ENCODE results near the gene MIEN1. TPM values are rescaled to one million over a fixed set of nuclear protein-coding genes. Genes with fewer than 3 reads are reported as not detected.
A peak's percentile ranks its signal among the peaks of the same experiment; 100 is the strongest.

Gene MIEN1
- total and polyA plus RNA-seq, 5 experiments from 2014 or later, result 28.9 to 81.6 (median 75.6) TPM

GRCh38 chr17:39687546-39688474, 42.5 kb downstream of the MIEN1 start, which contains the start of gene PGAP3:
TSS of gene PGAP3 (minus strand) at chr17:39688057. CDS start at chr17:39688014, 43 bp downstream.
- DNase-seq, result peak; percentile 73 to 92 (median 80)
- POLR2A ChIA-PET, result interaction anchor here (0.6 to 3.2 kb wide), 22 partner anchors 8 to 450 kb away, joined by 3 to 22 read pairs (median 5); partner anchors contain the start of genes ERBB2, LRRC3C, MIEN1 and ORMDL3
- Mint-ChIP-seq H3K4me3 (peak within 1 kb of the TSS; percentile 97 to 99 (median 98)), H3K4me1 (peaks cover 23 to 35% (median 30%) of the 10 kb centered on the region in 4 donors), H3K9me3 (peaks cover 0 to 10% (median 0%) of the 10 kb centered on the region in 9 donors), H3K27ac (peak within 1 kb of the TSS; percentile 97 to 99 (median 98)), H3K36me3 (peaks cover 0 to 24% (median 16%) of the 10 kb centered on the region in 3 donors), H3K27me3 (no peaks in the 10 kb centered on the region)
- peak; percentile 89 to 93 for ATAC-seq

- peaks cover 0 to 10% (median 0%) of the 10 kb centered on the region in 9 donors for H3K9me3 Mint-ChIP-seq
- peak overlapping the region; percentile 97 to 99 (median 98) for H3K4me3 Mint-ChIP-seq
- POLR2A ChIA-PET, result interaction anchor here (1.4 to 2.6 kb wide), 7 partner anchors 10 to 239 kb away, joined by 4 to 22 read pairs (median 9); partner anchors contain the start of genes ERBB2, LRRC3C, MIEN1 and ORMDL3
- ATAC-seq (no peak), DNase-seq (no peak)
- H3K27ac Mint-ChIP-seq, result peak overlapping the region in 9 of 10 donors; percentile 97 to 99 (median 98)
- peaks cover 0 to 27% (median 16%) of the 10 kb centered on the region in 3 donors for H3K36me3 Mint-ChIP-seq
- H3K4me1 Mint-ChIP-seq, result peaks cover 23 to 39% (median 30%) of the 10 kb centered on the region in 4 donors
- H3K27me3 Mint-ChIP-seq, result no peaks in the 10 kb centered on the region
These were observed 43.2 kb downstream of the MIEN1 start for GRCh38 chr17:39687101-39687545.

- POLR2A ChIA-PET, result no interaction called here
- DNase-seq, result peak in 1 of 10 donors; percentile 40
- Mint-ChIP-seq H3K4me3 (no peak overlapping the region), H3K27ac (peak overlapping the region in 1 of 10 donors; percentile 66), H3K4me1 (peaks cover 37 to 56% (median 45%) of the 10 kb centered on the region in 4 donors), H3K36me3 (peaks cover 0 to 27% (median 18%) of the 10 kb centered on the region in 3 donors), H3K27me3 (no peaks in the 10 kb centered on the region), H3K9me3 (peaks cover 0 to 10% (median 0%) of the 10 kb centered on the region in 9 donors)
- ATAC-seq, result no peak
These were observed 45.8 kb downstream of the MIEN1 start for GRCh38 chr17:39684369-39685192.

DNA sequence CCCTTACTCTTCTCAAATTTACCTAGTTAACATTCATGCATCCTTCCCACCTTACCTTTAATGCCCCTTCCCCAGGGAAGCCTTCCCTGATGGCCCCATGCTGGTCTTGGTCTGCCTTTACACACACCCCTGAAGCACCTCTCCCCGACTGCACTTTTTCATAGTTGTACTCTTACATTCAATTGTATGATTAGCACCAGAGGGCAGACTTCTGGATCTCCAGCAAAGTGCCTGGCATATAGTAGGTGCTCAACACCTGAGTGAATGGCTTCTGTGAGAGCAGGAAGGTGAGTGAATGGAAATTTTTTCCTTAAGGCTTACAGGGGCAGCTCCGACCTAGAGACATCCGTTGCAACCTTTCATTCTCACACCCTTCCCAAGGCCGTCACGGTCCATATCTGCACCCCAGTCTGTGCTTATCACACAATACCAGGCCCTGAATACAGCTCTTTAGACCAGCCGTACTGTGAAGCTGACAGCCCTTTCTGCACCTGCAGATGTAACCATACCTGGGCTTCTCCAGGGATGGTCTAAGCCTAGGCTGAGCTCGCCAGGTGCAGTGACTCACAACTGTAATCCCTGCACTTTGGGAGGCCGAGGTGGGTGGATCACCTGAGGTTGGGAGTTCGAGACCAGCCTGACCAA, 46.9 kb downstream of the MIEN1 start:
- H3K4me1 Mint-ChIP-seq, result peaks cover 41 to 59% (median 50%) of the 10 kb centered on the region in 4 donors
- POLR2A ChIA-PET, result interaction anchor here (0.7 to 1.4 kb wide), 2 partner anchors 71 to 351 kb away, joined by 3 to 4 read pairs; no protein-coding TSS in a partner anchor
- H3K27me3 Mint-ChIP-seq, result no peaks in the 10 kb centered on the region
- H3K36me3 Mint-ChIP-seq, result peaks cover 0 to 27% (median 18%) of the 10 kb centered on the region in 3 donors
- ATAC-seq (no peak), DNase-seq (peak in 1 of 10 donors; percentile 35)
- peak overlapping the region in 4 of 10 donors; percentile 8 to 69 (median 41) for H3K27ac Mint-ChIP-seq
- H3K4me3 Mint-ChIP-seq, result no peak overlapping the region
- H3K9me3 Mint-ChIP-seq, result peaks cover 0 to 3% (median 0%) of the 10 kb centered on the region in 9 donors

DNA sequence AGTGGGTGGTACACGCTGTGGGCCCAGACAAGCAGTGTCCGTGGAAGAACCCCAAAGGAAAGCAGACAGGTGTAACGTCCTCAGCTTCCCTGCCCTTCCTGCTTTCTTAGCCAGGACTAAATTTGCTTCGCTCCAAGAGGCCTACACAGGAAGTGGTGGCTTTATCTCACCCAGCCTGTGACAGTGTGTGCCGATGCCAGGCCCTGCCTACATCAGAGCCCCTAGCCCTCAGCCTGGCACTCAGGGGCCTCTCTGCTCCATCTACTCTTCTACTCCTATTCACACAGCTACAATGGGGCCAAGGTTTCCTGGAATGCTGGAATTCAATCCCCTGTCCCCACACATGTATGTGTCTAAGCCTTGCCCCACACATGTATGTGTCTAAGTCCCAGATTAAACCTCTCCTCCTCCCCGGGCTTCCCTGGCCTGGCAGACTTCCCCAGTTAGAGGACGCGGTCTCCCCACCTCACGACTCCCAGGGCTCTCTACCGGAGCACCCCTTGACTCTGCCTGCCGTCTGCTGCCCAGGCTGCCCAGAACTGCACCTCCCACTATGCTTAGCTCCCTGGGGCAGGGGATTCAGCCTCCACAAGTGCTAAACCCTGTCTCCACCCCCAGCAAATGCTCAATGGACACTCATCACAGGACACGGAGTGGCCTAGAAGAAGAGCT, 50.7 kb downstream of the MIEN1 start:
- H3K9me3 Mint-ChIP-seq, result no peaks in the 10 kb centered on the region
- POLR2A ChIA-PET, result interaction anchor here (0.7 to 2.5 kb wide), 14 partner anchors 9 to 90 kb away, joined by 3 to 22 read pairs (median 4); partner anchors contain the start of genes MIEN1, PGAP3, PNMT and PPP1R1B
- peaks cover 38 to 70% (median 63%) of the 10 kb centered on the region in 4 donors for H3K4me1 Mint-ChIP-seq
- no peaks in the 10 kb centered on the region for H3K27me3 Mint-ChIP-seq
- H3K36me3 Mint-ChIP-seq, result peaks cover 0 to 17% (median 13%) of the 10 kb centered on the region in 3 donors
- peak overlapping the region; percentile 93 to 99 (median 96) for H3K27ac Mint-ChIP-seq
- peak; percentile 82 to 85 for ATAC-seq
- DNase-seq, result peak in 9 of 10 donors; percentile 16 to 70 (median 49)
- H3K4me3 Mint-ChIP-seq, result peak overlapping the region; percentile 22 to 88 (median 69)

Small RNAs within 50 kb of the gene (microRNA-seq; reads per million reads assigned to microRNA genes)
- gene MIR4728 (ENCODE audit: borderline microRNAs expressed), result not detected

Other genes starting within 250 kb of the MIEN1 start
- gene NEUROD2, start 122.6 kb downstream of the MIEN1 start, total RNA-seq, result not detected
- gene NEUROD2, start 122.6 kb downstream of the MIEN1 start, polyA plus RNA-seq, result not detected
- gene PPP1R1B, start 103.6 kb downstream of the MIEN1 start, total RNA-seq, result not detected
- not detected for gene PPP1R1B, start 103.6 kb downstream of the MIEN1 start, polyA plus RNA-seq
- gene STARD3, start 93.4 kb downstream of the MIEN1 start, total RNA-seq, result 100 to 1,000 TPM; 154 to 167 TPM
- gene STARD3, start 93.4 kb downstream of the MIEN1 start, polyA plus RNA-seq, result 10 to 100 TPM; 37.4 to 51.6 (median 43.0) TPM
- 10 to 100 TPM in 1 of 2 experiments, 1 to 10 TPM in 1; 8.5 to 10.3 TPM for gene TCAP, start 65.2 kb downstream of the MIEN1 start, total RNA-seq
- gene TCAP, start 65.2 kb downstream of the MIEN1 start, polyA plus RNA-seq, result under 1 TPM in 1 of 3 donors, not detected in 2; 0.11 TPM
- 1 to 10 TPM in 1 of 2 experiments, under 1 TPM in 1; 0.91 to 1.2 TPM for gene PNMT, start 62.1 kb downstream of the MIEN1 start, total RNA-seq
- under 1 TPM in 2 of 3 donors, not detected in 1; 0.43 to 0.64 TPM for gene PNMT, start 62.1 kb downstream of the MIEN1 start, polyA plus RNA-seq
- 10 to 100 TPM; 30.1 to 33.5 TPM for gene PGAP3, start 42.5 kb downstream of the MIEN1 start, total RNA-seq
- gene PGAP3, start 42.5 kb downstream of the MIEN1 start, polyA plus RNA-seq, result 10 to 100 TPM; 14.2 to 17.7 (median 15.5) TPM
- gene ERBB2, start 30.5 kb downstream of the MIEN1 start, total RNA-seq, result 1 to 10 TPM; 5.6 to 8.7 TPM
- 1 to 10 TPM in 2 of 3 donors, under 1 TPM in 1; 0.85 to 2.4 (median 1.5) TPM for gene ERBB2, start 30.5 kb downstream of the MIEN1 start, polyA plus RNA-seq
- not detected for gene GRB7, start 7.4 kb upstream of the MIEN1 start, total RNA-seq
- not detected for gene GRB7, start 7.4 kb upstream of the MIEN1 start, polyA plus RNA-seq
- 100 to 1,000 TPM; 111 to 118 TPM for gene IKZF3, start 133.8 kb upstream of the MIEN1 start, total RNA-seq
- 10 to 100 TPM; 18.8 to 59.2 (median 21.5) TPM for gene IKZF3, start 133.8 kb upstream of the MIEN1 start, polyA plus RNA-seq
- gene ZPBP2, start 137.7 kb upstream of the MIEN1 start, total RNA-seq, result under 1 TPM; 0.38 to 0.49 TPM
- gene ZPBP2, start 137.7 kb upstream of the MIEN1 start, polyA plus RNA-seq, result not detected
- 10 to 100 TPM; 82.2 to 83.3 TPM for gene GSDMB, start 188.1 kb upstream of the MIEN1 start, total RNA-seq
- gene GSDMB, start 188.1 kb upstream of the MIEN1 start, polyA plus RNA-seq, result 1 to 10 TPM in 1 of 3 donors, under 1 TPM in 2; 0.55 to 1.2 (median 0.58) TPM
- gene ORMDL3, start 197.1 kb upstream of the MIEN1 start, total RNA-seq, result 100 to 1,000 TPM; 178 to 192 TPM
- gene ORMDL3, start 197.1 kb upstream of the MIEN1 start, polyA plus RNA-seq, result 100 to 1,000 TPM; 100 to 335 (median 249) TPM
- under 1 TPM in 1 of 2 experiments, not detected in 1; 0.44 TPM for gene LRRC3C, start 197.2 kb upstream of the MIEN1 start, total RNA-seq
- gene LRRC3C, start 197.2 kb upstream of the MIEN1 start, polyA plus RNA-seq, result not detected
- gene GSDMA, start 232.5 kb upstream of the MIEN1 start, total RNA-seq, result not detected
- under 1 TPM; 0.16 to 0.65 (median 0.50) TPM for gene GSDMA, start 232.5 kb upstream of the MIEN1 start, polyA plus RNA-seq